MM.1S (cell line): ENCODE measurements around the gene HACL1.

ENCODE experiments used
- CTCF ChIP-seq: fragments of 300-600 bp; sonication (generic); IDR thresholded peaks from 2 replicates; pipeline ENCODE4 v1.5.1; 2016; ENCODE audit warnings: antibody characterized with exemption, low read length, mixed read lengths
- EZH2phosphoT487 ChIP-seq: fragments of 300-600 bp; sonication (generic); IDR thresholded peaks from 2 replicates; pipeline ENCODE4 v1.6.1; 2018; ENCODE audit warnings: antibody characterized with exemption, low read length

GRCh38 chr3:15581471-15582394 lies 19.6 kb downstream of the HACL1 start:
- no peak for TF ChIP-seq CTCF
- TF ChIP-seq EZH2phosphoT487: no peak
